HG02970 (cell line): ENCODE data around the gene PPP1R3G.

Experiments used
- ATAC-seq: cut with Tn5 transposase; IDR thresholded peaks from one replicate; pipeline ENCODE4 v1.9.1; 2021; ENCODE audit warnings: mild to moderate bottlenecking, moderate library complexity, moderate number of reproducible peaks; ENCODE audit not compliant: unreplicated experiment, low FRiP score

The PPP1R3G gene

DNA sequence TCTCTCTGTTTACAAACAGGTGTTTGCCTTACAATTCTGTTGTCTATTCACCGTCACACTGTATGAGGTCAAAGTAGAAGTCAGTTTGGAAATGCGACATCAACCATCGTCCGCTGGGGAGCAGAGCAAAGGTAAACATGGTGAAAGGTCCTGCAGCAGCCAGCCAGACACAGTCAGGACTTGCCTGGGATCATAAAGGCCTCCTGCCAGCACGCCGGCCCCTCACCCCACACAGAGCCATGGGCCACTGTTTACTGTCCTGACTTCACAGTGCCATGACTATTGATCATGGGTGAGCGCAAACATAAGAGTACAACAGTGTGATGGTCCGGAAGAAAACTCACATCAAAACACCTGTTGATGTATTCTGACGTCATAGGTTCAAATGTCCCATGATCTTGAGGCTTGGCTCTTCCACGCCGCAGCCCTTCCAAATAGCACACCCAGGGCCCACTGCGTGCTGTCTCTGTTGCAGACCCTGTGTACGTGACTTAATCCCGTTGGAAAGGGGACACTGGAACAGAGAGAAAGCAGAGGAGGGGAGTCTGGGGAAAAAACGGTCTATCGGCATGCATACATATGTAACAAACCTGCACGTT lies 16.9 kb upstream of the PPP1R3G start:
- ATAC-seq: no peak

DNA sequence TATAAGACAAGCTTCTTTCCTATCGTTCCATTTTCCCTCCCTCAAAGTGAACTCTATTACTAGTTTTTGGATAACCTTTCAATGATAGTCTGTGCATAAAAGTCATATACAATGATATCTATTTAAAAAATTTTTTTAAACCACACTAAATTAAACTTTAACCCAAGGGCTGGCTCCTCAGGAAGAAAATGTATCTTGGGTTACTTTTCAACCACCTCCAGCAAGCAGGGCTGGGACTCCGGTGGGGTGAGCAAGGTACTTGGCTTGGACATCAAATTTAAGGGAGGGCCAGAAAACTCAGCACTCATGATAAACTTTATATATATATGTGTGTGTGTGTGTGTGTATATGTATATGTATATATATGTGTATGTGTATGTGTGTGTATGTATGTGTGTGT lies 13.9 kb upstream of the PPP1R3G start:
- no peak for ATAC-seq

DNA sequence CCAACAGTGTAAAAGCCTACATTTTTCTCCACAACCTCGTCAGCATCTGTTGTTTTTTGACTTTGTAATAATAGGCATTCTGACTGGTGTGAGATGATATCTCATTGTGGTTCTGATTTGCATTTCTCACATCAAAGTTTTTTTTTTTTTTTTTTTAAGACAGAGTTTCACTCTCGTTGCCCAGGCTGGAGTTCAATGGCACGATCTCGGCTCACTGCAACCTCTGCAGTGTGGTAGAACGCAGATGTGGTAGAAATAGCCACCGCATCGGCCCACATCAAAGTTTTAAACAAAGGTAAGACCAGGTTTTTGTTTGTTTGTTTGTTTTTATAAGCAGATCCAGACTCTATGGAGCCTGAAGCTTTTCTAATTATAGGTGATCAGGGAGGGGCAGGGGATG lies 12.7 kb upstream of the PPP1R3G start:
- no peak for ATAC-seq

DNA sequence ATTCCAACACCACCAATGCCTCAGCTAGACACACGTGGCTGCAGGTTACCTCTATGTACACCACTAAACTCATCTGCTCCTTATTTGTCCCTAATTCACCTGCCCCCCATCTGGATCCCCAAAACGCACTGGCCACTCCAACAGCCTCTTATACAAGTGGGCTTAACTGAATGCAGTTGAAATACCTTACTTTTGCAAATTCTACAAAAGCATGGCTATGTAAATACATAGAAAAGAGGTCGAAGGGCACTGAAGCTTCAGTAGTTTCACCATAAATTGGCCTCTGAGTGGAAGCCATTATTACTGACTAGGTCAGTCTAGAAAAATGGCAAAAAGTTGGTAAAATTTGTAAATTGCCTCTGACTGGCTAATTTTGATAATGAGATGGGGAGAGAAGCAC lies 11.1 kb upstream of the PPP1R3G start:
- no peak for ATAC-seq

DNA sequence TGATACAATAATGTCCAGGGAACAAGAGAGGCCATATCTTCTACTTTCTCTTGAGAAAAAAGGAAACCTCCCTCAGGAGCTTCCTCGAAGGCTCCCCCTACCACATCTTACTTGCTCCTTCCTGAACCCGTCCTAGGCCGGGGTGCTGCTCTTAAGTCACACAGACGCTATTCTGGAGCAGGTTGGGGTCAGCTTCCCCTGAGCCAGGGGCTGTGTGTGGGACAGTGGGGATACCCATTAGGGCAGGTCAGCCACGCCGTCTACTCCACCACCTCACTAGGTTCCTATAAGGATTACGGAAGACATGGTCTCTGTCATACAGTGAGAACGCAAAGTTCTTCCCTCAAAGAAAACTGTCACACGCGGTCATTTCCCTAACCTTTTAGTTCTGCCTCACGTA lies 8.2 kb upstream of the PPP1R3G start:
- ATAC-seq: no peak

DNA sequence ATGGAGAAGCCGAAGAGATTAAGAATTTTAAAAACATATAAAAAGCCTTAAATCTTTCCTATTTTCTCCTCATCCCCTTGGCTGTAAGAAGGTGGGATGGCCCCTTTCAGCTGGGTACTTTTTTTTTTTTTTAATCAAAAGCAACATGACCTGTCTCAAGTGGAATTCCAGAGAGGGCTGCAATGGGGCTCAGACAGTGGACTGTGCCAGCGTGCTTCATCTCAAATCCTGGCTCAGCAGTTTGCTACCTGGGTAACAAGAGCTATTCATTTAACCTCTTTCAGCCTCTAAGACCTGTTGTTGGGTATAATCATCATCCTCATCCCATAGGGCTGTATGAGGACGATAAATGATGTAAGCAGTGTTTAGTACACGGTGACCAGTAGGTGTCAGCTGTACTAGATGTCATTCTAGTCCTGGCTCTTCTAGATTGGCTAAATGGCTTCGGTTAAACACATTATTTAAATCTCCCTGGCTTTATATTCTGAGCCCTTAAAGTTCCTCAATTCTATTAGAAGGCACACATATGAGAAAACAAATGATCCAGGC lies 6.9 kb upstream of the PPP1R3G start:
- no peak for ATAC-seq

DNA sequence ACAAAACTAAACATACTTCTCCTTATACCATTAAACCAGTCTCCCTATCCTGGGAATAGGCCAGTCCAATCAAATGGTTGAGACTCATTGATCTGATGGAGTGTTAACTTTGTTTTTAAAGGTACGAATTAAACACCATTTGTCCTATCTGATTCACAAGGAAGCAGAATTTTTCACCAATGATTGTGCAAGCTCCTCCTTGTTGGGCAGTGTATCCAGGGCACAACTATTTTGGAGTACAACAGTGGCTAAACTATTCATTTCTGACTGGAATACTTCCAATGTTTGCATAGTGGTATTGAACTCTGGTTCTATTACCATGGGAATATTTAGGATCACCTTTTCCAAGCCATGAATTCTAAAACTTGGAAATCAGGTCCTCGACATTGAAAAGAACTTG lies 5.4 kb upstream of the PPP1R3G start:
- ATAC-seq: no peak

DNA sequence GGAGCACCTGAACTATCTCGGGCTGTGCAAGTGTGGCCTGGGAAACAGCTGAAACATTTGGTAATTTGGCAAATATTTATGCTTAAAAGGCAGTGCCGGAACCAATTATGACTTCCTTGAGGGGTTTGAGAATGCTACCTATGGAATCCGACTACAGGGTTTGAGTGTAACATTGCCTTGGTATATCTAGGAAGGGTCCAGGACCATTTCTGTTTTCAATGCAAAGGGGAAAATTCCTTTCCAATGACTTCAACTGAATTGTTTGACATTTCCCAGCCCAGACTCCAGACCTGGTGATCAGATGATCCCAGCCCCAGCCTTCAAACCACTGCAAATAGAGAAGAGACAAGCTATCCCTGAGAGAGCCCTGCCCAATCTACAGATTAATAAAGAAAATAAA lies 4.6 kb upstream of the PPP1R3G start:
- ATAC-seq: no peak

DNA sequence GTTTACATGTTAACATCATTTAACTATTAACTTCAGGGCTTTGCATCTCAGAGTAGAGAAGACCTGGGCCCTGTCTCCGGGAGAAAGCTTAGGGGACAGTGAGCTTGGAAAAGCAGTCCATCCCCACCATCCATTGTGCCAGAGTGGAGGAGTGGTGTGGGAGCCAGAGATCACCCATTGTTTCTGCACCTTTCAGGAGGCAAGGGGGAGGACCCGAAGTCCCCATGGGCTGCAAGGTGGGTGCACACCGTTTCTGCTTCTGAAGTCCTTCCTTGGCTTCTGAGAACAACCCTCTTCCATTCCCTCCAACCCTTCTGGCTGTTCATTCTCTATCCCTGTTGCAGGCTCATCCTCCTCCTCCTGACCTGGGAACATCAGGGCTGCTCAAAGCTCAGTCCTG lies 4.0 kb upstream of the PPP1R3G start:
- ATAC-seq: no peak

DNA sequence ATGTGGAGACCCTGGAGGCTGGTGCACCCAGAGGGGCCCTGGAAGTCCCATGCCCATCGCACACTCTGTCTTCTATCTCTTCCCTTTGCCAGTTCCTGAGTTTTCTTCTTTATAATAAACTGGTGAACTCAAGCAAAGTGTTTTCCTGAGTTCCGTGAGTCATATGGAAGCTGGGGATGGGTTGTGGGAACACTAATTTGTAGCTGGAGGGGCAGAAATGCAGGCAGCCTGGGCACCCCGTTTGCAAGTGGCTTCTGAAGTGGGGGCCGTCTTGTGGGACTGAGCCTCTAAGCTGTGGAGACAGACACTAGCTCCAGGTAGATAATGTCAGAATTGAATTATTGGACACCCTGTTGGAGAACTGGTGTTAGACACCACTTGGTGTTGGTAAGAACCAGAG lies 3.2 kb upstream of the PPP1R3G start:
- no peak for ATAC-seq

DNA sequence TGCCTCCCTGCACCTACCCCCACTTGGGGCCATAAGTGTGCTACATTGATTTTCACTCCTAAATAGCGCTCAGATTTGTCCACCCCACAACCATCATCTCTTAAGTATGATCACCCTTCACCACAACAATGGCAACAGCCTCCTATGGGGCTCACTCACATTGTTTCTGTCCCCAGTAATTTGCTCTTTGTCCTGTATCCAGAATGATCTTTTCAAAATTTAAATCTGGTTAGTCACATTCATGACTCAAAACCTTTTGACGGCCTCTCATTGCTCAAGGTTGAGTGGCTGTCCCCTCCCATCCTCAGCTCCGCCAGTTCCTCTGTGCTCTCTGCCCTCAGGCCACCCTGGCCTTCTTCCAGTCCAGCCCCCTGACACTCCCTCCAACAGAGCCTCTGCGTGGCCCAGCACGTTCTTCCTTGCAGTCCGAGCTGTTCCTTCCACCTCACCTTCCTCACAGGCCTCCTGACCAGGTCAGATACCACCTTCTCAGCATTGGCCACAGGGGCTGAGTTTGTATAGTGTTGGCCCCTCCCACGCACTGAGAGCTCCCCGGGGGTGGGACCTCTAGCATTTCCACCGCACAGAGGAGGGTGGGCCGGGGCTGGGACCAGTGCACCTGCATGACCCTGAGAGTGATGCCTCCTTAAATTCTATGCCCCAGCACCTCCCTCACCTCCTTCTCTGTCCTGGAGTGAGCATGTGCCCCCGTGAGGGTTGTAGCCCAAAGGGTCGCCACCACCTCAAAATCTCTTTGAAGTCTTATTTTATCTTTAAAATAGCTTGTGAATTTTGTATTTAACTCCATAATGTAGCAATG lies 2.4 kb upstream of the PPP1R3G start:
- ATAC-seq: no peak

DNA sequence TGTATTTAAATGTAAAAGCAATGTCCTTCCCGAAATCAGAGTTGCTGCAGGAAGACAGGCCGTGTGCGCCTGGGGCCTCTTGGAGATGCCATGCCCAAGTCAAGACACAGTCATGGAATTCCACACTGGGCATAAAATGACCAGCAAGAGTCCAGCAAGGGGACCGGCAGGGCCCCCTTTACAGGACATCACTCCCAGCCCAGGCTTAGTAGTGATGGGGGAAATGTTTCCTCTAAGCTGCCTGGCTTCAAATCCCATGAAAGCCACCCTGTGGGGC lies 1.9 kb upstream of the PPP1R3G start:
- ATAC-seq: no peak

DNA sequence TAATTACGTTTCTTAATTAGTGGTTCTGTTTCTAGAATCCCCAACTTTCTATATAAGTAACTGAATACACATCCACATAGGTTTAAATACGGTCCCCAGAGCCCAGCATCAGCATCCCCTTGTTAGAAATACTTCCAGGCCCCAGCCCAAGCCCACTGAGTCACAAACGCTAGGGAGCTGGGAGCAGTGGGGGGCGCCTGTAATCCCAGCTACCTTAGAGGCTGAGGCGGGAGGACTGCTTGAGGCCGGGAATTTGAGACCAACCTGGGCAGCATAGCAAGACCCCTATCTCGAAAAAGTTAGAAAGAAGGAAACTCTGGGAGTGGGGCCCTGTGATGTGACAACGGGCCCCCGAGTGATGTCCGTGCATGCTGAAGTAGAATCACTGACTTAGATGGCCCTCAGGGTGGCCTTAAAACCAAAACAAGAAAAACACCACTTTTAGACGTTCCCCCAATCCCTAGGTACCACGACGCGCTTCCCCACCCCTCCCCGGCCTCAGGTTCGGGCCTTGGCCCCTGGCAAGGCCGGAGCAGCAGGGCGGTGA lies 1.3 kb upstream of the PPP1R3G start:
- ATAC-seq: no peak

DNA sequence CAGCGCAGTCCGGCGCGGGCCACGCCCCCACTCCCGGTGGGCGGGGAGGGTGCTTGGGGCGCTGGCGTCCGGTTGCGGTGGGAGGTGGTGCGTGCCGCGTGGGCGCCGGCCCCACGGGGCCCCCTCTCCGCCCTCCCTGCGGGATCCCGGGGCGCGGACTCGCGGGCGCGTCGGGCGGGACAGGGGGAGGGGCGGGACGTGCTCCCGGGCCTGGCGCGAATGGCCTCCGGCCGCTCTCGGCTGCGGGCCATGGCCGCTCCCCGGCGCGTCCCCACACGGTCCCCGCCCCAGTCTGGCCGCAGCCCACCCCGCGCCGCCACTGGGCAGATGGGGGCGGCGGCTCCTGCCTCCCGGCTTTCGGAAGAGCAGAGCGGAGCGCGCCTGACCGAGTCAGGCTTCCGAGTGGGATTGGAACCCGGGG lies 771 bp upstream of the PPP1R3G start:
- no peak for ATAC-seq

DNA sequence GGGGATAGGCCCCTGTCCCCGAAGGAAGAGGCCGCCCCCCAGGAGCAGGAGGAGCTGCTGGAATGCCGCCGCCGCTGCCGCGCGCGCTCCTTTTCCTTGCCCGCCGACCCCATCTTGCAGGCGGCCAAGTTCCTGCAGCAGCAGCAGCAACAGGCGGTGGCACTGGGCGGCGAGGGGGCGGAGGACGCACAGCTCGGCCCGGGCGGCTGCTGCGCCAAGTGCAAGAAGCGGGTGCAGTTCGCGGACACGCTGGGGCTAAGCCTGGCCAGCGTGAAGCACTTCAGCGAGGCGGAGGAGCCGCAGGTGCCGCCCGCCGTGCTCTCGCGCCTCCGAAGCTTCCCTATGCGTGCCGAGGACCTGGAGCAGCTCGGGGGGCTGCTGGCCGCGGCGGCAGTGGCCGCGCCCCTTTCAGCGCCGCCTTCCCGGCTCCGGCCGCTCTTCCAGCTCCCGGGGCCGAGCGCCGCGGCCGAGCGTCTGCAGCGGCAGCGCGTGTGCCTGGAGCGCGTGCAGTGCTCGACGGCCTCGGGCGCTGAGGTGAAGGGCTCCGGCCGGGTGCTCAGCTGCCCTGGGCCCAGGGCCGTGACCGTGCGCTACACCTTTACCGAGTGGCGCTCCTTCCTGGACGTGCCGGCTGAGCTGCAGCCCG lies 630 bp downstream of the PPP1R3G start:
- ATAC-seq: no peak

DNA sequence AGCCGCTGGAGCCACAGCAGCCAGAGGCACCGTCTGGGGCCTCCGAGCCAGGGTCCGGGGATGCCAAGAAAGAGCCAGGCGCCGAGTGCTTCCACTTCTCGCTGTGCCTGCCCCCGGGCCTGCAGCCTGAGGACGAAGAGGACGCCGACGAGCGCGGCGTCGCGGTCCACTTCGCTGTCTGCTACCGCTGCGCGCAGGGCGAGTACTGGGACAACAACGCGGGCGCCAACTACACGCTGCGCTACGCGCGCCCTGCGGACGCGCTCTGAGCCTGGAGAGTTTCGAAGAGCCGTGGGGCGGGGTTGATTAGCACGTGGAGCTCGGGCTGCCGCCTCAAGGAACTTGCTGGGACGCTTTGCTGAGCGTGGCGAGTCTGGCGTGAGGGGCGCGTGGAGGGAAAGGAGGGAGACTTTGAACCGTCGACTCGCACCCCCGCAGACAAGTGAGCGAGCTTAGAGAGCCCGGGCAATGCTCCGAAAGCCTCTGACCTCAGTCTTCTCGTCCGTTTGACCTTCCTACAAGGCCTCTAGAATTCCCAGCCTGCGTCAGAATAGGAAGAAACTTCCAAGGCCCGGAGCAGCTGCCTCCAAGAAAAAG lies 1.3 kb downstream of the PPP1R3G start:
- no peak for ATAC-seq

DNA sequence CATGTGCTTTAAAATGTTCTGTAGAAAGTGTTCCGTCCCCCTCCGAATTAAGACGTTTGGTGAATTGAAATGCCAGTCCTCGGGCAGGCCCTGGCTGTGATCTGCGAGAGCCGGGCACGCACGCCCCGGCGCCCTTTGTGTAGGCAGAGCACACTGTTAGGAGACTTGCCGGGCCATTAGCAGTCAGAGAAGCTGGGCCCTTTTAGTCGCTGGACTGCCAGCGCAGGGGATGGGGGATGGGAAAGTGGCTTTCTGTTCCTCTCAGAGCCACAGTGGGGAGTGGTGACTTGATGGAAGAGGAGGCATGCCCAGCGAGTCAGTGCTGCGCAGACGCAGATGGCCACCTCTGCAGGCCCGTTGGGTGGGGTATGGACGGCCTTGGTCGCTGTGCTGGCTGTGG lies 2.2 kb downstream of the PPP1R3G start:
- ATAC-seq: no peak

DNA sequence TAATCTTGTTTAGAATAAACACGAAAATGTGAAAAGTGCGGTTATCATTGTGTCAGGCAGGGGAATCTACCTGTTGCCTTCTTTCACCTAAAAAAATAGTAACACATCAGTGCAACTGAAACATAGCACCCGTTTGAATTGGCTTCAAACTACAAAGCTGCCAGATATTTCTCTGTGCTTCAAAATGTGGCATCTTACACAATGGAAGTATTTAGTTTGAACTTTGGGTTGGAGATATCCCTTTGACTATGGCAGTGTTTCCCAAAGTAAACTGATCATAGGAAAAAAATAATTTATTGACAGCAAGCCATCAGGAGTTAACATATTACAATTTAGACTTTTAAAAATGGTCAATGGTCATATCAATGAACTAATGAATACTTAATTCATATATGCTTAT lies 3.6 kb downstream of the PPP1R3G start:
- no peak for ATAC-seq

DNA sequence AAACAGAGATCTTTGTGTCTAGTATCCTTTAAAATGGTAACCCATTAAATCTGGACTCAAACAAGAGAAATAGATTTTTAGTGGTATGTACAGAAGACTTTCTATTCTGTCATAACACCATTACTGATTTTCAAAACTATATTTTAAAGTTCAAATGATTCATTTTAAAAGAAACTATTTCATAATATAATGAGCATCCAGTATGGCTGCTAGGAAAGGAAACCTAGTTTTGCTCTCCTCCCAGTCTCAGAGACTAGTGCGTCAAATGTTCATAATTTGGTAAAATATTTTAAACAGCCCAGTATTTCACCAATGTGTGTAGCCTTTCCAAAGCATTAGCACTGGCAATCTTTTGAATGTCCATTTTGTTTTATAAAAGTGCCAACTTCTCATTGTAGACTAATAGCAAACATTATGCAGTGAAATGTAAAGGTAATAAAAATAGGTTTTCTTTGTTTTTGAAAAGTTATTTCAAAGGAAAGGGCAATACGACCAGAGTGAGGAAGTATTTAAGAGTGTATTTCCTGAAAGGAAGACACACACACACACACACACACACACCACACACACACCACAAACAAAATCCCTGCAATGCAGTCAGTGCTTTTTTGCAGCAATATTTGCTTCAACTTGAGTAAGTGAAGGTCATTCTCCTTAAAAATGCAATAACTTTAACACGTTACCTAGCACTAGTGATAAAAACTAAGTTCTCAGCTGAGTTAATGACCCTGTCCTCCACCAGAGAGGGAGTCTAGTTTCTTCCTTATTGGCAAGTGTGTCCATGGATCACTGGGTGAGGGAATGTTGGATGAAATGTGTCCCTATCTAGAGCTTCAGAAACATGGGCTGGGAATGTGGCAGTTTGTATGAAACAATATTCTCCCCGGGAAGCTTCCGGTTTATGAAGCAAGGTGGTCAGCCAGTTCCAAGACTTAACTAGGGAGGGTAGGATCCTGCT lies 4.6 kb downstream of the PPP1R3G start:
- ATAC-seq: no peak

DNA sequence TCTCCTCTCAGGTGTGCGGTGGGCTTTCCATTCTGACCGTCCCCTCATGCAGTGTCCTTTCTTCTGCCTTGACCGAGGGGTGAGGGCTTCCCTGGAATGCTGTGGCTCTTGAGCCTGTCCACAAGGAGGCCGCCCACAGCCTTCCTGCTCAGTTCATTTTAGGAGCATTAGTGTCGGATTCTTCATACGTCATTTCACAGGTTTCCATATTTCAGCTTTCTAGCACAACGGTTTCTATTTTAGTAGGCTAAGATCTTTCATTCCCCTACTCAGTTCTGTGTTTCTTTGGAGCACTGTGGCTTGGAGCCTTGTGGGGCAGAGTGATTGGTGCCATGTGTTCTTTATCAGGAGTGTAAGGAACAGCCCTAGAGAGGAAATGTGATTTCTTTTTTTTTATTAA lies 5.5 kb downstream of the PPP1R3G start:
- ATAC-seq: no peak
